Psoas muscle (tissue), 8 donors: ENCODE data around the gene HUS1. TPM values are rescaled to one million over a fixed set of nuclear protein-coding genes. Genes with fewer than 3 reads are reported as not detected.

Experiments used
- ATAC-seq, 4 donors: fragments of 200-7000 bp; cut with Tn5 transposase; one replicate each; pipeline ENCODE4 v1.9.1; 2020; ENCODE audit warnings: moderate library complexity in 3 of 4, mild to moderate bottlenecking in 2 of 4
- DNase-seq, 2 donors: peaks; one replicate each; pipeline ENCODE4 v3.0.0-alpha.2; 2020
- H3K27ac ChIP-seq: fragments of 200-600 bp; one replicate; pipeline ENCODE4 v1.8.0; 2022
- H3K27me3 ChIP-seq, 3 donors: fragments of 200-600 bp in 1 of 3; one replicate each; pipeline versions ENCODE4 v1.6.1 to v1.8.0; 2013 to 2022; ENCODE audit warnings: low read length in 2 of 3, mild to moderate bottlenecking in 2 of 3, moderate library complexity in 1 of 3; ENCODE audit not compliant: insufficient read depth in 3 of 3
- H3K36me3 ChIP-seq, 2 donors: fragments of 200-600 bp in 1 of 2; one replicate each; pipeline versions ENCODE4 v1.6.1 to v1.8.0; 2013 to 2022; ENCODE audit warnings: low read depth in 1 of 2, mild to moderate bottlenecking in 1 of 2, moderate library complexity in 1 of 2; ENCODE audit not compliant: insufficient read depth in 1 of 2
- H3K4me1 ChIP-seq: fragments of 200-600 bp; one replicate; pipeline ENCODE4 v1.8.0; 2022
- H3K4me3 ChIP-seq: fragments of 200-600 bp; one replicate; pipeline ENCODE4 v1.8.0; 2022; ENCODE audit warnings: mild to moderate bottlenecking
- H3K9me3 ChIP-seq: fragments of 200-600 bp; one replicate; pipeline ENCODE4 v1.8.0; 2022
- CTCF ChIP-seq: fragments of 200-600 bp; IDR thresholded peaks from one replicate; pipeline ENCODE4 v1.8.0; 2022; ENCODE audit warnings: antibody characterized with exemption
- WGBS, 3 donors: extraction: QIAGEN DNeasy Blood & Tissue Kit; methylation state at CpG; one replicate each; pipeline versions ENCODE4 v1.1.6 to v1.1.7; 2013; 5-methylcytosine and 5-hydroxymethylcytosine counted together
- intact Hi-C, 2 donors: fragments of 100-400 bp; cut with DNase I; formaldehyde crosslinking; loops; one replicate each; pipeline versions ENCODE4 v1.11.0 to v1.14.2; 2022
- polyA plus RNA-seq, 3 donors: library from polyadenylated mRNA; stranded (reverse); fragments of 200-250 nt; gene quantifications; one replicate each; pipeline ENCODE4 v1.2.3, GENCODE V29; 2013
- total RNA-seq, 4 donors: library from RNA; stranded (reverse); fragmentation: NEBNext Ultra II Directional in 2 of 4; extraction: Animal tissue kit (Norgen Biotek cat#: 25700) in 2 of 4; gene quantifications; one replicate each; pipeline versions ENCODE4 v1.2.1 to v1.2.4, GENCODE V29; 2021 to 2023
- donor health status: healthy with polysubstance abuse.
- donor health status: DM: no; HTN: no; CAD: no; lungs with moderate emphysema.
- donor health status: Bipolar disorder and iron deficiency.
- donor health status: healthy.
- donor health status: DM: yes; HTN: yes; CAD: no.
- donor health status: DM: no; HTN: no; CAD: no.
- donor health status: DM: no; HTN: no; CAD: no.
- donor health status: DM: yes; HTN: yes; CAD: no.

HUS1 gene
- total and polyA plus RNA-seq, 7 donors = 17.8 to 30.7 (median 26.6) TPM

GRCh38 chr7:47973739-47974138 lies 5.7 kb downstream of the HUS1 start:
- Histone ChIP-seq H3K27me3 (no peaks in the 10 kb centered on the region), H3K4me1 (peaks cover 8% of the 10 kb centered on the region), H3K4me3 (no peak overlapping the region), H3K36me3 (peaks cover 3 to 91% of the 10 kb centered on the region in 2 donors), H3K9me3 (no peaks in the 10 kb centered on the region), H3K27ac (no peak overlapping the region)
- intact Hi-C loops = no loop called here
- DNase-seq (no peak), ATAC-seq (no peak)
- TF ChIP-seq CTCF = no peak
- 50 to 70% (median 65%) methylated on average over 1 of the region's 1 CpG for WGBS, 3 donors

- ATAC-seq (no peak), DNase-seq (no peak)
- Histone ChIP-seq H3K27ac (peak overlapping the region; percentile 7), H3K4me1 (no peaks in the 10 kb centered on the region), H3K9me3 (no peaks in the 10 kb centered on the region), H3K36me3 (peaks cover 19 to 94% of the 10 kb centered on the region in 2 donors), H3K4me3 (no peak overlapping the region), H3K27me3 (no peaks in the 10 kb centered on the region)
- intact Hi-C loops = no loop called here
- no peak for TF ChIP-seq CTCF
- WGBS, 3 donors = 35 to 49% (median 48%) methylated on average over 1 of the region's 1 CpG
Measured at GRCh38 chr7:47970761-47971160, 8.7 kb downstream of the HUS1 start.

GRCh38 chr7:47968847-47969774 lies 10.3 kb downstream of the HUS1 start:
- ATAC-seq = peak; percentile 43 to 72 (median 56)
- Histone ChIP-seq H3K4me1 (no peaks in the 10 kb centered on the region), H3K4me3 (no peak overlapping the region), H3K27me3 (no peaks in the 10 kb centered on the region), H3K9me3 (no peaks in the 10 kb centered on the region), H3K27ac (no peak overlapping the region), H3K36me3 (peaks cover 24 to 94% of the 10 kb centered on the region in 2 donors)
- peak in 1 of 2 donors; percentile 31 for DNase-seq
- WGBS, 3 donors = 46 to 57% (median 53%) methylated on average over 5 of the region's 5 CpGs
- peak; percentile 77 for TF ChIP-seq CTCF
- intact Hi-C loops = no loop called here

- WGBS, 3 donors = 88% methylated on average over 2 of the region's 2 CpGs
- intact Hi-C loops = no loop called here
- H3K27me3 ChIP-seq = no peaks in the 10 kb centered on the region
- TF ChIP-seq CTCF = no peak
- no peak overlapping the region for H3K27ac ChIP-seq
- no peak overlapping the region for H3K4me3 ChIP-seq
- H3K9me3 ChIP-seq = no peaks in the 10 kb centered on the region
- peaks cover 22 to 94% of the 10 kb centered on the region in 2 donors for H3K36me3 ChIP-seq
- ATAC-seq = no peak
- no peak for DNase-seq
- no peaks in the 10 kb centered on the region for H3K4me1 ChIP-seq
Measured at GRCh38 chr7:47967708-47968107, 11.7 kb downstream of the HUS1 start.
